NCI-H146 (cell line): ENCODE results near the gene SLC35G6.
"Not testable (repeated sequence)": the region's sequence is repeated elsewhere in the genome, so short reads cannot be mapped to it uniquely, and the experiment has no call there.

Source experiments
- DNase-seq: peaks from one replicate; lab custom pipeline; 2025; lab: John Stamatoyannopoulos, UW

SLC35G6 gene

GRCh38 chr17:7460850-7461660 is 20.2 kb upstream of the SLC35G6 start:
- DNase-seq, result no peak

DNA sequence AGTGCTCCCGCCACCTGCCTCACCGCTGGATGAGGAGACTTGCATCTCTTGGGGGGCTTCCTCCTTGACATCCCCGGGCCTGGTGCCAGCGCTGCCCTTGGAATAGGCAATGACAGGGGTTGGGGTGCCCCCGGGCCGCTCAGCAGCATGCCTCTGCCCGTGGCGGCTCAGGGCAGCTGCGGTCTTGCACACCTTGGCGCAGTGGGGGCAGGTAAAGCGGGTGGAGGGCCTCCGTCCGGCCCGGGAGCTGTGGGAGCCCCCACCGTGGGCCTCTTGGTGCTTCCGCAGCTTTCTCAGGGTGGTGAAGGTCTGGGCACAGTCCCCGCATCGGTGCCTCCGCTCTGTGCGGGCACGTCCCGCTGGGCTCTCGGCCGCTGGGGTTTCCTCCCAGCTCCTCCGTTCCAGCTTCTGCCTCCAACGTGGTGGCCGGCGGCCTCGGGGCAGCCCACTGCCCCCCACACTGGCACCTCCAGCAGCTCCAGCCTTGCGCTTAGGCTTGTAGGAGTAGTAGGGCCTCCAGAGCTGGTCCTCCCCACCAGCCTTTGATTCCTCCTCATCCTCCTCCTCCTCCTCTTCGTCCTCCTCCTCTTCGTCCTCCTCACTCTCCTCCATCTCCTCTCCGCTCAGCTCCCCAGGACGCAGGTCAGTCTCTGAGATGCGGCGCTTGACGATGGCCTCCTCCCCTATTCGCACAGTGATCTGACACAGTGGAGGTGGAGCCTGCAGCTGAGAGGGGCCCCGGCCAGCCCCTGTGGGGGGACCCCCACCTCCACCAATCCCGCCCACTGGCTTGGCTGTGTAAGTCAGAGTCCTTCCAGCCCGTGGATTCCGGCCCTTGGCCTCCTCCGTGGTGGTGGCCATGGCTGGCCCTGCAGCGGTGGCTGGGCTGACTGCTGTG is 18.5 kb upstream of the SLC35G6 start:
- no peak for DNase-seq

GRCh38 chr17:7463372-7463846 is 17.8 kb upstream of the SLC35G6 start:
- no peak for DNase-seq

GRCh38 chr17:7464081-7464480 is 17.2 kb upstream of the SLC35G6 start:
- no peak for DNase-seq

DNA sequence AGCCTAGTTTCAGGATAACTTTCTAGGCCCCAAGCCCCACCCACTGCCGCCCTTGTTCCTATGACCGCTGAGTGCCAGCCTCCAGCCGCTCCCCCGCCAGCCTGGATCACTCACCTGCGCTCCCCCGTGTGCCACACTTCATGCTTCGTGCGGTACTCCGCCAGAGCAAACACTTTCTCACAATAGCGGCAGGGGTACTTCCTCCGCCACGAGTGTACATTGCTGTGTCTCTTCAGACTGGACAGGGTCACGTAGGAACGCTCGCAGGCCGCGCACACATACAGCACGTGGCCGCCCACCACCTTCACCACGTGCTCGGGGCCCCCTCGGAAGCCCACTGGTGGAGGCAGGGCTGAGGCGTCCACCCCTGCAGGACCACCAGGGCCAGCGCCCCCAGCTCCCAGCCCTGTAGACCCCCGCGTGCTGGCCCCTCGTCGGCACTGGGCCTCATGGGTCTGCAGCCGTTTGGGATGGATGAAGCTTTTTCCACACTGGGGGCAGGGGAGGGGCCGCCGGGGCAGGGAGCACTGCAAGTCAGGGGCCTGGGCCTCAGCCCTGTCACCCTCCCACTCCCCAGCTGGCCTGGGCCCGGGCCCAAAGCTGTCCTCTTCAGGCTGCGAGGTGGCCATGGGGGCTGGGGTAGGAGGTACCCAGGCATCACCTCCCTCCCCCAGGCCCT is 15.5 kb upstream of the SLC35G6 start:
- DNase-seq, result no peak

DNA sequence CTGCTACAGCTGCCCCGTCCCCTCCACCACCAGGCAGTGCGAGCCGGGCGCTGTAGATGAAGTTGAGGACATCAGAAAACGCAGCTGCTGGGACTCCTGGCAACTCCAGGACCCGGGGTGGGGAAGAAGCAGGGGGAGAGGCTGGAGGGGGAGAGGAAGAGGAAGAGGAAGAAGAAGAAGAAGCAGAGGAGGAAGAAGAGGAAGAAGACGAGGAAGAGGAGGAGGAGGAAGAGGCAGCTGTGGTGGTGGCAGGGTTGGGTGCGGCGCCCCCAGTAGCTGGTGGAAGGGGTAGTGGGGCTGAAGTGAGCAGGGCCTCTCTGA is 15.0 kb upstream of the SLC35G6 start:
- no peak for DNase-seq

DNA sequence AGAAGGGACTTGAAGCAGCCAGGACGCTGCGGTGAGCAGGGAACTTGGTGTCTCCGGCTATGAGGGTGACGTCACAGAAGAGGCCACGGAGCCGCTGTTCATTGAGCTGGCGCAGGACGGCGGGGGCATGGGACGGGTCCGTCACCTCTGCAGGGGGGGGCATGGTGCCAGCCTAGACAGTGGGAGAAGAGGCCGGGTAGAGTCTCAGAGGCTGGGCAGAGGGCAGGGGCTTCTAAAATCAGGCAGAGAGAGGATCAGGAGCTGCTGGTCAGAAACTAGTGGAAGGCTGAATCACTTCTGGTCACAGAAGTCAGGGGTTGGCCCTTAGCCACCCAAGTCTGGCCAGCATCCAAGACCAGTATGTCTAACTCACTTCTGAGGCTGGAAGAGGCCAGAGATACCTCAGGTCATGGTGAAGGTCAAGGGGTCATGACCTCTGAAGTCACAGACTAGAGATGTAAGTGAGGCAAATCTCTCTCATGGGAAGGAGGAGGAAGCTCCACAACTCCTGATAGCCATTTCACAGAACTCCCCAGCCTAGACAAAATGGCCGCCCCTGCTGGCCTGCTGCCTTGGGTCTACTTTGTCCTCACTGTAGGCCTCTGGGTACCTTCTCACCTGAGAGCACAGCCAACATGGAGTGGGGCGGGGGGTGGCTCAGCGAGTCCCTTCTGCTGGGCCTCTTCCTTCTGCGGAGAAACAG is 14.5 kb upstream of the SLC35G6 start:
- no peak for DNase-seq

- DNase-seq, result no peak
Measured at GRCh38 chr17:7467498-7467897, 13.7 kb upstream of the SLC35G6 start.

DNA sequence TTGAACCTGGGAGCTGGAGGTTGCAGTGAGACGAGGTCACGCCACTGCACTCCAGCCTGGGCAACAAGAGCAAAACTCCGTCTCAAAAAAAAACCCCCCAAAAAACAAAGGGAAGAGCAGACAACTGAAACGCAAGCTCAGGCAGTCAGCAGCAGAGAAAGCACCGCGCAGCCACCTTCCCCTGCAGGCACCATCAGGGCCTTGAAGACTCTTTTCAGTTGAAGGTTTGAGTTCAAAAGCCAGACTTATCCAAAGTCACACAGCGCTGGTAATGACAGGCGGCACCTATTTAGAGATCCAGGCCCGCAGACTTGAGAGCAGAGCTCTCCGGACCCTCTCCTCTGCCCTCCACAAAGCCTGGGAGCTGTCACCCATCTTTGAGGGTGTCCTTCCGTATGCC is 13.0 kb upstream of the SLC35G6 start:
- no peak for DNase-seq

DNA sequence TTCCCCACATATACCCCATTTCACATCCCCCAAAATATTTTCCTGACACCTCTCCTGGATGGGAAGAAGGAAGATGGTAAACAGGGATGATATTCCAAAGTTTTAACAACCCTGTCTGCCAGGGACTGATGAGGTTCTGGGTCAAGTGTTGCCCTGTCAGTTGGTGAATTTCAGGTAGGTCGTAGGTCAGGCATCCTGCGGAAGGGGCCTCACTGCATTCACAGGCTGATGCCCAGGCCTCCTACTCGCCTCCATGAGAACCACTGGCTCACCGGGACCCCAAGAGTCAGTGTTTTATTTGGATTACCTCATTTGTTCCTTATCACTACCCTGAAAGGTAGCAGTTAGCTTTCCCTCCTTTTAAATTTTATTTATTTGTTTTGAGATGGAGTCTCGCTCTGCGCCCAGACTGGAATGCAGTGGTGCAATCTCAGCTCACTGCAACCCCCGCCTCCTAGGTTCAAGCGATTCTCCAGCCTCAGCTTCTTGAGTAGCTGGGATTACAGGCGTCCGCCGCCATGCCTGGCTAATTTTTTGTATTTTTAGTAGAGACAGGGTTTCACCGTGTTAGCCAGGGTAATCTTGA is 12.3 kb upstream of the SLC35G6 start:
- DNase-seq, result no peak

DNA sequence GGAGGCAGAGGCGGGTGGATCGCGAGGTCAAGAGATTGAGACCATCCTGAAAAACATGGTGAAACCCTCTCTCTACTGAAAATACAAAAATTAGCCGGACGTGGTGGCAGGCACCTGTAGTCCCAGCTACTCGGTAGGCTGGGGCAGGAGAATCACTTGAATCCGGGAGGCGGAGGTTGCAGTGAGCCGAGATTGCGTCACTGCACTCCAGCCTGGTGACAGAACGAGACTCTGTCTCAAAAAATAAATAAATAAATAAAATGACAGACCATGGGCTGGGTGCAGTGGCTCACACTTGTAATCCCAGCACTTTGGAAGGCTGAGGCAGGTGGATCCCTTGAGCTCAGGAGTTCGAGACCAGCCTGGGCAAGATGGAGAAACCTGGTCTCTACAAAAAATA is 11.4 kb upstream of the SLC35G6 start:
- DNase-seq, result not testable (repeated sequence)

DNA sequence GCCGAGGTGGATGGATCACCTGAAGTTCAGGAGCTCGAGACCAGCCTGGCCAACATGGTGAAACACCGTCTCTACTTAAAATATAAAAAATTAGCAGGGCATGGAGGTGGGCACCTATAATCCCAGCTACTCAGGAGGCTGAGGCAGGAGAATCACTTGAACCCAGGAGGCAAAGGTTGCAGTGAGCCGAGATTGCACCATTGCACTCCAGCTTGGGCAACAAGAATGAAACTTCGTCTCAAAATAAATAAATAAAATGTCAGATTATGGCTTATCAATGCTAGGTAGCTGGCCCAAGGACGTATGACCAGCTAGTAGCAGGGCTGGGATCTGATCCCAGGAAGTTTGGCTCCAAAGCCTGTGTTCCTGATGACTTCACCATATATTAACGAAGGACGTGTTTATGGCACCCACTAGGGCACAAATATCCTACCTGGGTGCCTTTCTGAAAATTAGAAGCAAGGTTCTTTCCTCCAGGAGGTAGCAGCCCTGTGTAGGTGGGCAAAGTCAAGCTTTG is 10.7 kb upstream of the SLC35G6 start:
- DNase-seq, result not testable (repeated sequence)

DNA sequence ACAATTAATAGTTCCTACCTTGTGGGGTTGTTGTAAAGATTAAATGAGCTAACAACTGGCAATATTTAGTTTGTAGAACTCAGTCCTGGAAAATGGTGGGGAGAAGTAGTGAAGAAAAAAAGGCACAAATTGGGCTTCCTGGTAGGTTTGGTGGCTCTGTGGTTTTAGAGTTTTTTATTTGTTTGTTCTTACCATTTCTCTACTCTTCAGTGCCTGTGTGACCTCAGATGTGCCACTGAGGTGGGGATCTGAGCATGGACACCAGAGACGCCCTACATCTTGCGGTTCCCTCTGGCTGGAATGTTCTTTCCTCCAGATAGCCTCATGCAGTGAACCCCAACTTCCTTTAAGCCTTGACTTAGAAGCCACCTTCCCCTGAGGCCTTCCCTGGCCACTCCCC is 9.5 kb upstream of the SLC35G6 start:
- no peak for DNase-seq

- not testable (repeated sequence) for DNase-seq
Measured at GRCh38 chr17:7474767-7475166, 6.5 kb upstream of the SLC35G6 start.

DNA sequence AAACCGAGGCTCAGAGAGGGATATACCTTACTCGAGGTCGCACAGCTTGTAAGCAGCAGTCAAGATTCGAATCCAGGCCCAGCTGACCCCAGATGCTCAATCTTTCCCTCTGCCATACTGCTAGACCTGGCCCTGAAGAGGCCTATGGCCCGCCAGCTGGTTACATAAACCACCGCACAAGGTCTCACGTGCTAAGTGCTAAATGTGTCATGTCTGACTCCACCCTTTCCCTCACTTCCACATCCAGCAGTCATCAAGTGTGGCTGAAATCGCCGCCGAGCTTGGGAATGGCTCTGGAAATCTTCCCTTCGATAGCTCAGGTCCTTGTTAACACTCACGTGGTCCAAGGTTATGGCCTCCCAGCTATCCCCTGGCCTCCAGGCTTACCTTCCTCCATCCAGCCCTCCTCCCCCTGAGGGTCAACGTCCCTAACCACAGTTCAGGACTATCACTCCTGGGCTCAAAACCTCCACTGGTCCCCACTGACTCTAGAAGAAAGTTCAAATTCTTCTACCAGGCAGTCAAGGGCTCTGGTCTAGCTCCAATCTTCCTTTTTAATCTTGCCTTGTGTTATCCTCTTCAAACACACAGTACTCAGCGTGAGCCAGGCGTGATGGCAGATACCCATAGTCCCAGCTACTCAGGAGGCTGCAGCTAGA is 5.4 kb upstream of the SLC35G6 start:
- DNase-seq, result no peak

DNA sequence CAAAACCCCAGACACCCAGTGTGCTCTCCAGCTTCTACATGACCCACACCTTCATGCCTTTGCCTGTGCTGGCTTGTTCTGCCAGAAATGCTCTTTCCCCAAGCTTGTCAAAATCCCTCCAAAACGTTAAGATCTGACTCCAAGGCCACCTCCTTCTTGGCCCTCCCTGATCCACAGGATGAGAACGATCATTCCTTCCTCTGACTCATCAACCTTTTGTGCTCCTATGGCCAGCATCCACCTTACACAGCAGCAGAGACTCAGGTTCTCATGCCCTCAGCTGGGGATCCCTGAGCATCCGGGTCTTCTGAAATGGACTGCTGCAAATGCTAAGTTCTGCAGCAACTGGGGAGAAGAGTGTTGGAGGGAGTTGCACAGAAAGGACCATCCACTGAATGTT is 4.8 kb upstream of the SLC35G6 start:
- DNase-seq, result no peak

GRCh38 chr17:7476951-7477350 is 4.3 kb upstream of the SLC35G6 start:
- DNase-seq, result no peak

DNA sequence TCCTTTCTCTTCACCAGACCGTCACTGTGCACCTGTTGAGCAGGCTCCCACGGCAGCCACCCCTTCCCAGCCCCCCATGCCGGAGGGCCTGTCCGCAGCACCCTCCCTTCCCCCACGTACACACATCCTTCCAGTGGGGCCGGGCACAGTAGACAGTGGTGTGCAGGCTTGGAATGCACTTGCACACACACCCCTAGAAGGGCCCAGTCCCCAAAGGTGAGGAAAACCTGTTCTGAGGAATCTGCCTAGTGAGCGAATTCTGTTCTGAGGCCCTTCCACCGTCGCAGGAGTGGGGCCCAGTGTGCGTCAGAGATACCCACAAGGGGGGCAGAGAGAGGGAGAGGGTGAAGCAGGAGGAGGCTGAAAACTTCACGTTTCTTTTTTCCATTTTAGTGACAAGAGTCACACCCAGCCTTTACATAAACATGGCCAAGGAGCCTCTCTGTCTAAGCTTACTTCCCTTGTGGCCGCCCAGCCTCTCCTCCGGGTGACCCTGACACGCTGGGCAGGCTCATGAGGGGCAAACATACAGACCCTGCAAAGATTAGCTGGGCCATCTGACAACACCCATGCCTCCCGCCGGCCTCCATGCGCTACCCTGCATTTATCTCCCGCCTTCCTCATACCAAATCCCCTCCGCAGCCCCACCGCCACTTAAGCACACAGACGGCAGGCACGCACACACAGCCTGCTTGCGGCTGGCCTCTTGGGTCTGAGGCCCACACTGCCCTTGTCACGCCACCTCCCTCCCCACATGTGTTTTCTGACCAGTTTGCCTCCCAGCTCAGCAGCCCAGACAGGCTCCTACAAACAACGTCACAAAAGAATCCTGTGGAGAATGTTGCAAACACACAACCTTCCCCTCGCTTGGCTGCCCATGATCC is 3.6 kb upstream of the SLC35G6 start:
- no peak for DNase-seq

DNA sequence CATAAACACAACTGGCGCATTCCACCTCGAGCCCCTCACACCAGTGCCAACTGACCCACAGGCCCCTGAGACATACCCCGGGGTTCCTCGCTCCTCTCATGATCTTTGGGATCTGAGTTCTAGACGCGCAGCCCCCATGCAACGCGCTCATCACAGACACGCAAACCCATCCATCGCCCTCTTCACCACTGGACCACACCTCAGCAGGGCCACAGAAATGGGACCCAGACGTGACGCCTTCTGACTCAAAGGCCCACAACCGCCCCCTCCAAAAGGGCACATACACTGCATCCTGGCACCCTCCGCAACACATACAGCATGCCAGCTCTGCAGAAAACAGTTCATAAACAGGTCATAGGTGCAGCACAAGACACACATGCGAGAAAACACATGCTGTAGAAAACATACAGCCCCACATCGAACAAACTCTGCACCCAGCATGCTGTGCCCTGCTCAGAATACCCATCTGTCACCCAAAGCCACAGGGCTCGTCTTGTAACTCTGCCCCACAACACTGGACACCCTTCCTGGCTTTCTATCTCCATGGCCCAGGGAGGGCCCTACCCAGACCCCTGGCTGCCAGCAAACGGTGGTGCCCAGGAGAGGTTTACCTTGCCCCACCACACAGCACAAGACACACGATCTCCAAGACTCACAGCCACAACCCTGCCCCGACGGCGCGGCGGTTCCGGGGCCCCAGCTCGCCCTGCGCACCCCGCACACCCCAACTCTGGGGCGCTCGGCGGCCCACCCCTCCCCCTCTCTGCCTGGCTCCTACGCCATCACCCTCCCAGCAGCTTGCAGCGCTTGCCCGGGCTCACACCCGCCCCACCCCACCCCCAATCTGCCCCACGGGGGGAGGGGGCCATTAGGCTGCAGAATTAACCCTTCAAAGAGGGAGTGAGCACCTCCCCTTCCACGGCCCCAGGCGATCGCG is 2.7 kb upstream of the SLC35G6 start:
- peak; percentile 41 for DNase-seq
